H1 (cell line): ENCODE results near the gene HFE. TPM values are rescaled to one million over a fixed set of nuclear protein-coding genes. Genes with fewer than 3 reads are reported as not detected.

Experiments used
- TAF1 ChIP-seq: IDR thresholded peaks from 2 replicates; pipeline ENCODE4 v1.6.1; 2011; ENCODE audit warnings: mild to moderate bottlenecking, low read depth, low read length
- polyA plus RNA-seq, 7 experiments: library from polyadenylated mRNA; depleted of rRNA in 3 of 7; stranded (reverse) in 5 of 7; unstranded in 2 of 7; fragments of >200 nt in 5 of 7; fragments of 200-250 nt in 2 of 7; gene quantifications; 1 replicate in 5 of 7; 2 replicates in 1 of 7; 4 replicates in 1 of 7; pipeline versions ENCODE4 v1.2.1 to v1.2.3, GENCODE V29; 2011 to 2013; ENCODE audit warnings: missing spikeins in 2 of 7, mixed read lengths in 2 of 7
- total RNA-seq: library from RNA; stranded (reverse); fragmentation: NEBNext Ultra II Directional; extraction: Animal tissue kit (Norgen Biotek cat#: 25700); gene quantifications from 2 replicates; pipeline ENCODE4 v1.2.1, GENCODE V29; 2021
- TF ChIP-seq, protein P1 (sequence below): fragments of 300-600 bp; sonication (generic); IDR thresholded peaks from 2 replicates; pipeline ENCODE4 v1.7.1; 2012; ENCODE audit warnings: low read length, moderate library complexity, mild to moderate bottlenecking, inconsistent platforms; ENCODE audit not compliant: insufficient replicate concordance

Gene HFE
- total and polyA plus RNA-seq, 2 of the 8 experiments (the other 6 are each of a cell fraction or from before 2014, with no cell fraction given): 1.6 to 2.0 TPM

DNA sequence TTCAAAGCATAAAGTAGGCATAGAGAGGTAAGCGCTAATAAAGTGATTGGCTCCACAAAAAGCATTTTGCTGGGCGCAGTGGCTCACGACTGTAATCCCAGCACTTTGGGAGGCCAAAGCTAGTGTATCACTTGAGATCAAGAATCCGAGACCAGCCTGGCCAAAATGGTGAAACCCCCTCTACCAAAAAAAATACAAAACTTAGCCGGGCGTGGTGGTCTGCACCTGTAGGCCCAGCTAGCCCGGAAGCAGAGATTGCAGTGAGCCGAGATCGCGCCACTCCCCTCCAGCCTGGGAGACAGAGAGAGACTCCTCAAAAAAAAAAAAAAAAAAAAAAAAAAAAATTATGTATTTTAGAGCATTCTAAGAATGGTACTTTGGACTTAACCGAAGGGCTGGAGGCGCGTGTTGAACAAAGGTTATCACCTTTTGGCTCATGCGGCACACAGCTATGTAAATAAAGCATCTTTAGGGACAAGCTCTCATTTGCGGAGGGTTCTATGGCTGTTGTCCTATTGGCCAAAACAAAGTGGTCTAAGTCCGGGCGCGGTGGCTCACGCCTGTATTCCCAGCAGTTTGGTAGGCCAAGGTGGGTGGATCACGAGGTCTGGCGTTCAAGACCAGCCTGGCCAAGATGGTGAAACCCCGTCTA is 17.4 kb downstream of the HFE start (continued):
- TF ChIP-seq, protein P1, sequence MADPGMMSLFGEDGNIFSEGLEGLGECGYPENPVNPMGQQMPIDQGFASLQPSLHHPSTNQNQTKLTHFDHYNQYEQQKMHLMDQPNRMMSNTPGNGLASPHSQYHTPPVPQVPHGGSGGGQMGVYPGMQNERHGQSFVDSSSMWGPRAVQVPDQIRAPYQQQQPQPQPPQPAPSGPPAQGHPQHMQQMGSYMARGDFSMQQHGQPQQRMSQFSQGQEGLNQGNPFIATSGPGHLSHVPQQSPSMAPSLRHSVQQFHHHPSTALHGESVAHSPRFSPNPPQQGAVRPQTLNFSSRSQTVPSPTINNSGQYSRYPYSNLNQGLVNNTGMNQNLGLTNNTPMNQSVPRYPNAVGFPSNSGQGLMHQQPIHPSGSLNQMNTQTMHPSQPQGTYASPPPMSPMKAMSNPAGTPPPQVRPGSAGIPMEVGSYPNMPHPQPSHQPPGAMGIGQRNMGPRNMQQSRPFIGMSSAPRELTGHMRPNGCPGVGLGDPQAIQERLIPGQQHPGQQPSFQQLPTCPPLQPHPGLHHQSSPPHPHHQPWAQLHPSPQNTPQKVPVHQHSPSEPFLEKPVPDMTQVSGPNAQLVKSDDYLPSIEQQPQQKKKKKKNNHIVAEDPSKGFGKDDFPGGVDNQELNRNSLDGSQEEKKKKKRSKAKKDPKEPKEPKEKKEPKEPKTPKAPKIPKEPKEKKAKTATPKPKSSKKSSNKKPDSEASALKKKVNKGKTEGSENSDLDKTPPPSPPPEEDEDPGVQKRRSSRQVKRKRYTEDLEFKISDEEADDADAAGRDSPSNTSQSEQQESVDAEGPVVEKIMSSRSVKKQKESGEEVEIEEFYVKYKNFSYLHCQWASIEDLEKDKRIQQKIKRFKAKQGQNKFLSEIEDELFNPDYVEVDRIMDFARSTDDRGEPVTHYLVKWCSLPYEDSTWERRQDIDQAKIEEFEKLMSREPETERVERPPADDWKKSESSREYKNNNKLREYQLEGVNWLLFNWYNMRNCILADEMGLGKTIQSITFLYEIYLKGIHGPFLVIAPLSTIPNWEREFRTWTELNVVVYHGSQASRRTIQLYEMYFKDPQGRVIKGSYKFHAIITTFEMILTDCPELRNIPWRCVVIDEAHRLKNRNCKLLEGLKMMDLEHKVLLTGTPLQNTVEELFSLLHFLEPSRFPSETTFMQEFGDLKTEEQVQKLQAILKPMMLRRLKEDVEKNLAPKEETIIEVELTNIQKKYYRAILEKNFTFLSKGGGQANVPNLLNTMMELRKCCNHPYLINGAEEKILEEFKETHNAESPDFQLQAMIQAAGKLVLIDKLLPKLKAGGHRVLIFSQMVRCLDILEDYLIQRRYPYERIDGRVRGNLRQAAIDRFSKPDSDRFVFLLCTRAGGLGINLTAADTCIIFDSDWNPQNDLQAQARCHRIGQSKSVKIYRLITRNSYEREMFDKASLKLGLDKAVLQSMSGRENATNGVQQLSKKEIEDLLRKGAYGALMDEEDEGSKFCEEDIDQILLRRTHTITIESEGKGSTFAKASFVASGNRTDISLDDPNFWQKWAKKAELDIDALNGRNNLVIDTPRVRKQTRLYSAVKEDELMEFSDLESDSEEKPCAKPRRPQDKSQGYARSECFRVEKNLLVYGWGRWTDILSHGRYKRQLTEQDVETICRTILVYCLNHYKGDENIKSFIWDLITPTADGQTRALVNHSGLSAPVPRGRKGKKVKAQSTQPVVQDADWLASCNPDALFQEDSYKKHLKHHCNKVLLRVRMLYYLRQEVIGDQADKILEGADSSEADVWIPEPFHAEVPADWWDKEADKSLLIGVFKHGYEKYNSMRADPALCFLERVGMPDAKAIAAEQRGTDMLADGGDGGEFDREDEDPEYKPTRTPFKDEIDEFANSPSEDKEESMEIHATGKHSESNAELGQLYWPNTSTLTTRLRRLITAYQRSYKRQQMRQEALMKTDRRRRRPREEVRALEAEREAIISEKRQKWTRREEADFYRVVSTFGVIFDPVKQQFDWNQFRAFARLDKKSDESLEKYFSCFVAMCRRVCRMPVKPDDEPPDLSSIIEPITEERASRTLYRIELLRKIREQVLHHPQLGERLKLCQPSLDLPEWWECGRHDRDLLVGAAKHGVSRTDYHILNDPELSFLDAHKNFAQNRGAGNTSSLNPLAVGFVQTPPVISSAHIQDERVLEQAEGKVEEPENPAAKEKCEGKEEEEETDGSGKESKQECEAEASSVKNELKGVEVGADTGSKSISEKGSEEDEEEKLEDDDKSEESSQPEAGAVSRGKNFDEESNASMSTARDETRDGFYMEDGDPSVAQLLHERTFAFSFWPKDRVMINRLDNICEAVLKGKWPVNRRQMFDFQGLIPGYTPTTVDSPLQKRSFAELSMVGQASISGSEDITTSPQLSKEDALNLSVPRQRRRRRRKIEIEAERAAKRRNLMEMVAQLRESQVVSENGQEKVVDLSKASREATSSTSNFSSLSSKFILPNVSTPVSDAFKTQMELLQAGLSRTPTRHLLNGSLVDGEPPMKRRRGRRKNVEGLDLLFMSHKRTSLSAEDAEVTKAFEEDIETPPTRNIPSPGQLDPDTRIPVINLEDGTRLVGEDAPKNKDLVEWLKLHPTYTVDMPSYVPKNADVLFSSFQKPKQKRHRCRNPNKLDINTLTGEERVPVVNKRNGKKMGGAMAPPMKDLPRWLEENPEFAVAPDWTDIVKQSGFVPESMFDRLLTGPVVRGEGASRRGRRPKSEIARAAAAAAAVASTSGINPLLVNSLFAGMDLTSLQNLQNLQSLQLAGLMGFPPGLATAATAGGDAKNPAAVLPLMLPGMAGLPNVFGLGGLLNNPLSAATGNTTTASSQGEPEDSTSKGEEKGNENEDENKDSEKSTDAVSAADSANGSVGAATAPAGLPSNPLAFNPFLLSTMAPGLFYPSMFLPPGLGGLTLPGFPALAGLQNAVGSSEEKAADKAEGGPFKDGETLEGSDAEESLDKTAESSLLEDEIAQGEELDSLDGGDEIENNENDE: no peak
- no peak for TF ChIP-seq TAF1
